Suppressor macrophage (primary cell): Measurements from ENCODE around the gene CBFA2T2.
"Not testable (repeated sequence)": the region's sequence is repeated elsewhere in the genome, so short reads cannot be mapped to it uniquely, and the experiment has no call there.

ENCODE experiments used
- DNase-seq, 4 experiments: peaks; one replicate each; pipeline ENCODE4 v3.0.0-alpha.2; 2020 to 2022

The CBFA2T2 gene

DNA sequence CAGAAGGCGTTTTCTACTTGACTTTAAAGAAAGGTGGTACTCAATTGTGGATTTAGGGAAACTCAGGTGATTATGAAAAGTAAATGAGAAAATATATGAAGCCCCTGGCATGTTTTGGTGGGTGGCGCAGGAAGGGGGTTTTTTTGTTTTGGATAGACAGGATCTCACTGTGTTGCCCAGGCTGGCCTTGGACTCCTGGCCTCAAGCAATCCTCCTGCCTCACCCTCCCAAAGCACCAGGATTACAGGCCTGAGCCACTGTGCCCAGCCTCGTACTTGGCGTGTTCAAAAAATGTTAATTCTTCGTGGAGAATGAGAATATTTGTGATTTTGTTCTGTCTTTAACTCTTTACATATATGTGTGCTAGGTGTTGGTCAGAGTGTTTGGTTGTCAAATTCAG, 140.1 kb downstream of the CBFA2T2 start:
- no peak for DNase-seq

DNA sequence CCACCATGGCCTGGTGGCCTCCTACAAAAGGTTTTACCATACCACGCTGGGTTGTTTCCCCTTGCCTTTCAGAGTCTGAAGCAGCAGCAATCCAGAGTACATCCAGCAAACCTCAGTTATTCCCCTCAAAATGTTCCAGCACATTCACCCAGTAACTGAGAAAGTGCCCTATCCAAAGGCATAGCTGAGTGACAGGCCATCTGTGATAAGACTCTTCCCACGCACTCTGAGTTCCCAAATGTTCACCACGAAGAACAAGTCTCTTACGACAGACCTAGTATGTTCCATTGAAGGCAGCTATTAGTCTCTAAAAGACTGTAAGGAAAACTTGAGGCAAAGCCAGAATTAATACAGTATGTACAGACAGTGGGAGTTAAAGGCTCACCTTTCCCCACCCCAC, 140.6 kb downstream of the CBFA2T2 start:
- peak in 2 of 4 experiments; percentile 18 to 29 for DNase-seq

GRCh38 chr20:33631910-33632309, 142.0 kb downstream of the CBFA2T2 start:
- not testable (repeated sequence) for DNase-seq

GRCh38 chr20:33635341-33635740, 145.4 kb downstream of the CBFA2T2 start:
- no peak for DNase-seq

DNA sequence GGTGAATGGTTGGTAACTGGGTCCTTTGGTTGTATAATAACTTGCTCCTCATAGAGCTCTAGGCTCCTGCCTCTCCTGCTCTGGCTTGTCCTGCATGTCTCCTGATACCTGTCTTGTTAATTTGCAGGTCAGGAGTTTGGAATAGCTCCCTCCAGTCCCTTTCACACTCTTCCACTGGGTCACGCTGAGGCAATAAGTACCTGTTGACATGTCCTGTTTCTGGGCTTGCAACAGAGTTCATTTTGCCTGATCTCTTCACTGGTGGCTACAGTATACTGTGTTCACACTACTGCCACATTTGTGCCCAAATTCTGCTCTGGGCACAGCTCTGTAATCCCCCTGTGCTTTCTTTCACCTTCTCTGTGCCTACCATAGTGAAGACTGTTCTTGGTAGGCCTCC, 146.9 kb downstream of the CBFA2T2 start:
- DNase-seq, result no peak

GRCh38 chr20:33640287-33640686, 150.4 kb downstream of the CBFA2T2 start:
- DNase-seq, result no peak

- DNase-seq, result no peak
Observed at GRCh38 chr20:33644313-33645071, 154.6 kb downstream of the CBFA2T2 start.

GRCh38 chr20:33645072-33645358, 155.1 kb downstream of the CBFA2T2 start:
- DNase-seq, result no peak

DNA sequence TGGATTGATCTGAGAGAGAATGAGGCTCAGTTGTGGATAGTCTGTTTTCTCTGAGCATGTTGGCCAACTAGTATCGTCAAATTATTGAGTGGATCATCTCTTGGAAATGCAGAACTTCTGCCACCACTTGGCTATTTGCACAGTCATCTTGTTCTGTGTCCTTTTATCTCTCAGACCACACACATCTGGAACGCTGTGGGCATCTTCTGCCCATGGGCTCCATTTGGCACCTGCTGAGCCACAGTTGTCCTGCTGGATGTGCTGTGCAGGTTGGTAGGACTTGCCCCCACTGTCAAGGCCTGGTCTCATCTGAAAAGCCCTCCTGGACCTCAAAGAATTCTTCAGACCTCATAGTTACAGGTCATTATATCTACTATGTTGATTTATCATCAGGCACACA, 155.5 kb downstream of the CBFA2T2 start:
- DNase-seq, result no peak

DNA sequence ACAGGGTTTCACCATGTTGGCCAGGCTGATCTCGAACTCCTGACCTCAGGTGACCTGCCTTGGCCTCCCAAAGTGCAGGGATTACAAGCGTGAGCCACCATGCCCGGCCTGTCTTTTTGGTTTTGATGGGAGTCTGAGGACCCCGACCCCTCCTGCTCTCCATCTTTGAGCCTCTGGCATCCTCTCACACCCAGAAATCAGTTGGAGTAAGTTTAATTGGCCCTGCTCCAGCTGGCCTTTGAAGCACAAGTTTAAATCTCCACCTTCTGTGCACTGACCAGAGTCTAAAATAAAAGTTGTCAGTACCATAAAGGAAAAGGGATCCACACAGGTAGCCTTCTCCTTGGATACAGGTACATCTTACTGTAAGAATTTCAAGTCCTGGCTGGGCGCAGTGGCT, 156.3 kb downstream of the CBFA2T2 start:
- no peak for DNase-seq

- DNase-seq, result not testable (repeated sequence)
Observed at GRCh38 chr20:33646959-33647602, 157.2 kb downstream of the CBFA2T2 start.

GRCh38 chr20:33647603-33648395, 157.9 kb downstream of the CBFA2T2 start:
- no peak for DNase-seq

DNA sequence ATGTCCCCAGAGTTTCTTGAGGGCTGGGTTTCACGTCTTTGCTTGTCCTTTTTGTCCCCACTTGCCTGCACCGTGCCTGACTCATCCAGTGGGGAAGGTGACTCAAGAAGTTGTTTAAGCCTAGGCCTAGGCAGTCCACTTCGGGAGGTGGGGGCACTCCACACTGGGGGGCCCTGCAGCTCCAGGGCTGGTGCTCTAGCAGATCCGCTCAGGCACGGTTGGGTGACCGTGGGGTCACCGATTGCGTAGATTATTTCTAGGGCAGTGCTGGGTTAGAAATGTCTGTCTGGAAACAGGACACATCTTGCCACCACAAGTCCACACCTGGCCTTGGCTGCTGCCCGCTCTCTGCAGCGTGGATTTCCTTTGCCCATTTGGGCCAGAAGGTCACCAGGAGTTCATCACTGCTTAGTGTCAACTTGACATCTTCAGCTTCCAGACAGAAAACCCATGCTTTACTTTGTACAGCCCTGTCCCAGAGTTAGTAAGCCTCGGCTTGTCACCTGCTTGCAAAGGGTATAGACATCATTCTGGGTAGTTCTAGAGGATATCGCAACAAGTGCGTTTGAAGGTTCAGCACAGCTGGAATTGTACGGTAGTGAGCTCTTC, 158.6 kb downstream of the CBFA2T2 start:
- DNase-seq, result no peak

GRCh38 chr20:33649201-33649681, 159.3 kb downstream of the CBFA2T2 start:
- DNase-seq, result no peak

DNA sequence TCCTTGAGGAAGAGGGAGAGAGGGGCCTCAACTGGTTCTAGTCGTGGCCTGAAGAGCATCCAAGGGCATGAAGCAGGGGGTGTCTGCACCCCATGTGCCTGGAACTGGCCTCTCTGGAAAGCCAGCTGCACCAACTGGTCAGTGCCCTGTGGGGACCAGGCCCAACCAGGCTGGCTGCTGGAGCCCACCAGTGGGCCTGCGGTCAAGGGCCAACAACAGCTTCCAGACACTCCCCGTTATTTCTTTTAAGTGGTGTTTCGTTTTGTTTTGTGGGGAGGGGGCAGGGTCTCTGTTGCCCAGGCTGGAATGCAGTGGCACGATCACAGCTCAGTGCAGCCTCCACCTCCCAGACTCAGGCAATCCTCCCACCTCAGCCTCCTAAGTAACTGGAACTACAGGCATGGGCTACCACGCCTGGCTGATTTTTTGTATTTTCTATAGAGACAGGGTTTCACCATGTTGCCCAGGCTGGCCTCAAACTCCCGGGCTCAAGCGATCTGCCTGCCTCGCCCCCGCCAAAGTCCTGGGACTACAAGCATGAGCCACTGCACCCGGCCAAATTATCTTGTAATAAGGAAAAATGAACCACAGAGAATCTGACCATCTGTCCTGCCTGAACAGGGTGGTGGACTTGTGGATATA, 160.3 kb downstream of the CBFA2T2 start:
- no peak for DNase-seq

- no peak for DNase-seq
Observed at GRCh38 chr20:33650753-33651561, 161.1 kb downstream of the CBFA2T2 start.

GRCh38 chr20:33651562-33652048, 161.7 kb downstream of the CBFA2T2 start:
- DNase-seq, result no peak

GRCh38 chr20:33653218-33653899, 163.5 kb downstream of the CBFA2T2 start:
- DNase-seq, result peak; percentile 26 to 60 (median 32)

DNA sequence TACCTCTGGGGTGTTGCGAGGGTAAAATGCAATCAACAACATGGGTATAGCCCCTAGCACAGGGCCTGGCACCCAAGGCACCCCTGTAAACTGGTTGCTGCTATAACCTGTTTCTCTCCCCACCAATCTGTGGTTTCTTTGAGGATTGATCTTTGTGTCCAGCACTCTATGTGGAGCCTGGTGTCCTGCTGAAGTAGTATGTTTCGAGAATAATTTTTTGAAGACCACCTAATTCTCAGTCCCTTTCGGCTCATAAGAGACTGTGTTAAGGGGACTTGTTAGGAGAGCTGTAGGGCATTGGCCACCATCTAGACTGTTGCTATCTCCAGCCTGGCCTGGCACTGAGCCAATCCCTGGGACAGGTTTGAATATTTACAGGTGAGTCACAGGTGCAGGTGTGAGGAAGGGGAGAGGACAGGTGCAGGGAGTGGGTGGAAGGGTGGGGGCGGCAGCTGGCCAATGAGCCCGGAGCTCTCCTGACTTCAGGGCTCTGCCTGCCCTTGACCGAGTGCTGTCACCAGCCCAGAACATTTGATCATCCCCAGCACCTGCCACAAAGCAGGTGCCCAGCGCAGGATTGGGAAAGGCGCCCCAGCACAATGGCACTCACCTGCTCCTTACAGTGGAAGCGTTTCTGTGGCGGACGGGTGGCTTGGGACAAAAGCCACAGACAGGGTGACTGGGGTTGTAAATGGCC, 164.2 kb downstream of the CBFA2T2 start:
- no peak for DNase-seq

DNA sequence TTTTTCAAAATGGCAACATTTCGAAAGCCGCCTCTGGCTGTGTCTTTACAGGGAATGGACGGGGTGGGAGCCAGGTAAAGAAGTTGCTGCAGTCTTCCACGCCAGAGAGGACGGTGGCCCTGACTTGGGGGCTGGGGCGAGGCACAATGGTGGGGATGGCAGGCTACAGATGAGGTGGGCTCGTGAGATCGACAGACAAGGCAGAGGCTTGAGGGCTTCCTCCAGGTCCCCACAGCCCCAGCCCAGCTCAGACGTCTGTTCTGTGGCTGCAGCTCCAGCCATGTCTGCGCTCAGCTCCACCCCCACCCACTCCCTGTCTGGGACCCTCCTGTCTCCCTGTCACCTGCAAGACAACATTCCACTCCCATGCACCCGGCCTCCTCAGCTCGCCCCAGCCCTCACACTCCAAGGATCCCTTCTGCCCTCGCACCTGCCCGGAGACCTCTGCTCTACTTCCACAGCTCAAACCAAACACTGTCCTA, 164.8 kb downstream of the CBFA2T2 start:
- DNase-seq, result no peak
